Activated naive CD8-positive, alpha-beta T cell treated with anti-CD3 and anti-CD28 coated beads for 36 hours (primary cell): ENCODE measurements around the gene SLC39A8. TPM values are rescaled to one million over a fixed set of nuclear protein-coding genes. Genes with fewer than 3 reads are reported as not detected.
"Not testable (repeated sequence)": the region's sequence is repeated elsewhere in the genome, so short reads cannot be mapped to it uniquely, and the experiment has no call there.

Source experiments
- DNase-seq: peaks from one replicate; pipeline ENCODE4 v3.0.0; 2021
- H3K27ac Mint-ChIP-seq: one replicate; pipeline ENCODE4 v1.8.0; 2022; ENCODE audit warnings: mild to moderate bottlenecking, moderate library complexity, mixed read lengths
- H3K27me3 Mint-ChIP-seq: one replicate; pipeline ENCODE4 v1.8.0; 2022; ENCODE audit warnings: mild to moderate bottlenecking, mixed read lengths
- H3K36me3 Mint-ChIP-seq: one replicate; pipeline ENCODE4 v1.8.0; 2021; ENCODE audit warnings: mild to moderate bottlenecking, mixed read lengths
- H3K4me1 Mint-ChIP-seq: one replicate; pipeline ENCODE4 v1.8.0; 2021; ENCODE audit warnings: mixed read lengths
- H3K4me3 Mint-ChIP-seq: one replicate; pipeline ENCODE4 v1.8.0; 2022; ENCODE audit warnings: mild to moderate bottlenecking, moderate library complexity, mixed read lengths
- H3K9me3 Mint-ChIP-seq: one replicate; pipeline ENCODE4 v1.8.0; 2022; ENCODE audit warnings: mixed read lengths
- total RNA-seq, 2 experiments: library from RNA; stranded (reverse); gene quantifications; one replicate each; pipeline ENCODE4 v1.2.3, GENCODE V29; 2021

The SLC39A8 gene
- total RNA-seq, 2 experiments from 2014 or later: 53.6 to 55.8 TPM

- no peak for DNase-seq
- Mint-ChIP-seq H3K27ac (no peak overlapping the region), H3K4me3 (no peak overlapping the region), H3K27me3 (peaks cover 3% of the 10 kb centered on the region), H3K9me3 (no peaks in the 10 kb centered on the region), H3K4me1 (peaks cover 3% of the 10 kb centered on the region), H3K36me3 (no peaks in the 10 kb centered on the region)
Observed at GRCh38 chr4:102247041-102247440, 98.2 kb downstream of the SLC39A8 start.

GRCh38 chr4:102246416-102246815 lies 98.9 kb downstream of the SLC39A8 start:
- H3K36me3 Mint-ChIP-seq: no peaks in the 10 kb centered on the region
- H3K27me3 Mint-ChIP-seq: peaks cover 3% of the 10 kb centered on the region
- H3K4me1 Mint-ChIP-seq: peaks cover 3% of the 10 kb centered on the region
- H3K9me3 Mint-ChIP-seq: no peaks in the 10 kb centered on the region
- H3K4me3 Mint-ChIP-seq: no peak overlapping the region
- no peak for DNase-seq
- H3K27ac Mint-ChIP-seq: no peak overlapping the region

DNA sequence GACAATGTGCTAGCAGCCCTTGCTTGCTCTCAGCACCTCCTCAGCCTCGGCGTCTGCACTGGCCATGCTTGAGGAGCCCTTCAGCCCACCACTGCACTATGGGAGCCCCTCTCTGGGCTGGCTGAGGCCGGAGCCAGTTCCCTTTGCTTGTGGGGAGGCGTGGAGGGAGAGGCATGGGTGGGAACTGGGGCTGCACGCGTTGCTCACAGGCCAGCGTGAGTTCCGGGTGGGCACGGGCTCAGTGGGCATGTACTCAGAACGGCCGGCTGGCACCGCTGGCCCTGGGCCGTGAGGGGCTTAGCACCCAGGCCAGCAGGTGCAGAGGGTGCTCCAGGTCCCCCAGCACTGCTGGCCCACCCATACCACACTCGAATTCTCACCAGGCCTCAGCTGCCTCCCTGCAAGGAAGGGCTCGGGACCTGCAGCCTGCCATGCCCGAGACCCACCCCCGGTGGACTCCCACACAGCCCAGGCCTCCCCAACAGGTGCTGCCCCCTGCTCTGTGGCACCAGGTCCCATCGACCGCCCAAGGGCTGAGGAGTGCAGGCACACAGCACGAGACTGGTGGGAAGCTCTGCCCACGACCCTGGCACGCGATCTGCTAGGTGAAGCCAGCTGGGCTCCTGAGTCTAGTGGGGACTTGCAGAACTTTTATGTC lies 100.3 kb downstream of the SLC39A8 start:
- H3K4me3 Mint-ChIP-seq: no peak overlapping the region
- H3K4me1 Mint-ChIP-seq: peaks cover 3% of the 10 kb centered on the region
- no peaks in the 10 kb centered on the region for H3K36me3 Mint-ChIP-seq
- H3K27ac Mint-ChIP-seq: no peak overlapping the region
- no peak for DNase-seq
- H3K9me3 Mint-ChIP-seq: peaks cover 1% of the 10 kb centered on the region
- H3K27me3 Mint-ChIP-seq: peaks cover 3% of the 10 kb centered on the region

DNA sequence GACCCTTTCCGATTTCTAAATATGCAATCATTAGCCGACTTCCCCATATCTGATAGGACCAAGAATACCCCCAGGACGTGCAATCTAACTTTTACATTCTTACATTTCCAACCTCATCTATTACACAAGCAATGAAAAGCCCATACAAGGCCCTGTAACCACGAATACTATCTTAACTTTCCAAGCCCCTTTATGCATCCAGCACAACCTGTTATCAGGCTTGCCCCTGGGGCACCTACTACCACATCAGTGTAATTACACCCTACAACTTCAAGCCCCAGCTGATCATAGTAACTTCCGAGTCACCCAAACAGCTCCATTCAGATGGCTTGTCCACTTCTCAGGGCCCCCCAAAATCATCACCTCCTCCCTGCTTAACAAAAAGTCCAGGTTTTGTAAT lies 102.0 kb downstream of the SLC39A8 start:
- H3K27me3 Mint-ChIP-seq, H3K4me3 Mint-ChIP-seq, H3K27ac Mint-ChIP-seq, H3K36me3 Mint-ChIP-seq, H3K4me1 Mint-ChIP-seq, DNase-seq, H3K9me3 Mint-ChIP-seq: not testable (repeated sequence)

GRCh38 chr4:102234243-102234838 lies 110.9 kb downstream of the SLC39A8 start:
- no peak for DNase-seq
- no peaks in the 10 kb centered on the region for H3K9me3 Mint-ChIP-seq
- no peak overlapping the region for H3K4me3 Mint-ChIP-seq
- no peak overlapping the region for H3K27ac Mint-ChIP-seq
- H3K4me1 Mint-ChIP-seq: no peaks in the 10 kb centered on the region
- no peaks in the 10 kb centered on the region for H3K36me3 Mint-ChIP-seq
- H3K27me3 Mint-ChIP-seq: no peaks in the 10 kb centered on the region

- H3K4me1 Mint-ChIP-seq: no peaks in the 10 kb centered on the region
- peaks cover 7% of the 10 kb centered on the region for H3K9me3 Mint-ChIP-seq
Observed at GRCh38 chr4:102230194-102230593, 115.1 kb downstream of the SLC39A8 start.

DNA sequence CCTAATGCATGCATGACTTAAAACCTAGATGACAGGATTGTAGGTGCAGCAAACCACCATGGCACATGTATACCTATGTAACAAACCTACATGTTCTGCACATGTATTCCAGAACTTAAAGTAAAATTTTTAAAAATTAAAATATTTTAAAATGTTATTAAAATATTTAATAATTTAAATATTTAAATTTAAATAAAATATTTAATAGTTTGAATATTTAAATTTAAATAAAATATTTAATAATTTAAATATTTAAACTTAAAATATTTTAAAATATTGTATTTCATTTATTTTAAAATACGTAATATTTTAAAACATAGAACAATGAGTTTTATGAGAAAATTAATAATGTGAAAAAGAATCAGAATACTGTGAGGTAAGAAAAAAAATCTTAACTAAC lies 117.9 kb downstream of the SLC39A8 start:
- H3K36me3 Mint-ChIP-seq: peaks cover 4% of the 10 kb centered on the region
- peaks cover 7% of the 10 kb centered on the region for H3K9me3 Mint-ChIP-seq
- no peak overlapping the region for H3K27ac Mint-ChIP-seq
- DNase-seq: no peak
- no peaks in the 10 kb centered on the region for H3K4me1 Mint-ChIP-seq
- H3K27me3 Mint-ChIP-seq: no peaks in the 10 kb centered on the region
- H3K4me3 Mint-ChIP-seq: no peak overlapping the region

More at GRCh38 chr4:102230194-102230593, 115.1 kb downstream of the SLC39A8 start:
- H3K27me3 Mint-ChIP-seq: no peaks in the 10 kb centered on the region
- H3K4me3 Mint-ChIP-seq: no peak overlapping the region
- no peak for DNase-seq
- H3K36me3 Mint-ChIP-seq: peaks cover 4% of the 10 kb centered on the region
- H3K27ac Mint-ChIP-seq: no peak overlapping the region

DNA sequence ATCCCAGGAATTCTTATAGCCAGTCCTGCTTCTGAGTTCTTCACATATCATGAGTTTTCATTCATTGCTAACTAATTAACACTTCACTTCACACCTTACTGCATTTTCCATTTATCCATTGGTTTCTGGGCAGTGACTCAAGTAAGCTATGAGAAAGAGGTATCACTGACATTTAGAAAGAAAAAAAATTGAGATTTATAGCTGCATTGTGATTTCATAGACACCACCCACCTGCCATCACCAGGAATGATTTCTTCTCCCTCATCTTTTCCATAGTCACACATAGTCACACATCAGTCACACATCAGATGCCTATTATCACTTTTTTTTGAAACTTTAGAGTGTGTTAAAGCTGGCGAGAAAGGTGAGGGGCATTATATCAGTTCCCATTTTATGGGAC lies 121.8 kb downstream of the SLC39A8 start:
- no peak overlapping the region for H3K4me3 Mint-ChIP-seq
- no peaks in the 10 kb centered on the region for H3K4me1 Mint-ChIP-seq
- peaks cover 4% of the 10 kb centered on the region for H3K9me3 Mint-ChIP-seq
- H3K36me3 Mint-ChIP-seq: peaks cover 2% of the 10 kb centered on the region
- no peaks in the 10 kb centered on the region for H3K27me3 Mint-ChIP-seq
- H3K27ac Mint-ChIP-seq: no peak overlapping the region
- DNase-seq: no peak

GRCh38 chr4:102222838-102223409 lies 122.4 kb downstream of the SLC39A8 start:
- Mint-ChIP-seq H3K4me1 (no peaks in the 10 kb centered on the region), H3K4me3 (no peak overlapping the region), H3K36me3 (peaks cover 2% of the 10 kb centered on the region), H3K27me3 (no peaks in the 10 kb centered on the region), H3K9me3 (peaks cover 2% of the 10 kb centered on the region), H3K27ac (no peak overlapping the region)
- no peak for DNase-seq

GRCh38 chr4:102219129-102219528 lies 126.2 kb downstream of the SLC39A8 start:
- peaks cover 13% of the 10 kb centered on the region for H3K27me3 Mint-ChIP-seq
- DNase-seq: no peak
- no peak overlapping the region for H3K4me3 Mint-ChIP-seq
- H3K9me3 Mint-ChIP-seq: no peaks in the 10 kb centered on the region
- no peaks in the 10 kb centered on the region for H3K36me3 Mint-ChIP-seq
- H3K27ac Mint-ChIP-seq: no peak overlapping the region
- no peaks in the 10 kb centered on the region for H3K4me1 Mint-ChIP-seq

DNA sequence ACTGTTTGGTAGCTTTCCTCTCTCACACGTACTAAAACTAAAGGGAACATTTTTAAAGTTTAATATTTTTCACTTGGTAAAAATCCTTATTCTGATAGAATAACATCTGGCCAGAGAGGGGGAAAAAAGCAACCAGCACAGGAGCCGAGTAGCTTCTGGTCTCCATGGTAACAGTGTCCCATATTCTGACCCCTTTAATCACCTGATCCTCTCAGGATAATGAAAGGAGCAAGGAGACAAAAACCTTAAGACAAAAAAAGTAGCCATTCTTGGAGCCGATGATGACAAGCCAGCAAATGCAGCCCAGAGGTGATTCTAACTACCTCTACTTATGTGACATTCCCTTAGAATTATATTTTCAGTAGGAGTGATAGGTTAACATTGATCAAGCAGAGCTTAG lies 126.6 kb downstream of the SLC39A8 start:
- H3K9me3 Mint-ChIP-seq: no peaks in the 10 kb centered on the region
- no peaks in the 10 kb centered on the region for H3K4me1 Mint-ChIP-seq
- no peak overlapping the region for H3K27ac Mint-ChIP-seq
- no peak for DNase-seq
- H3K36me3 Mint-ChIP-seq: no peaks in the 10 kb centered on the region
- no peak overlapping the region for H3K4me3 Mint-ChIP-seq
- H3K27me3 Mint-ChIP-seq: peaks cover 13% of the 10 kb centered on the region

- Mint-ChIP-seq H3K27ac (no peak overlapping the region), H3K9me3 (no peaks in the 10 kb centered on the region), H3K27me3 (peaks cover 13% of the 10 kb centered on the region), H3K4me3 (no peak overlapping the region), H3K4me1 (no peaks in the 10 kb centered on the region), H3K36me3 (no peaks in the 10 kb centered on the region)
- no peak for DNase-seq
Observed at GRCh38 chr4:102217775-102218355, 127.4 kb downstream of the SLC39A8 start.

DNA sequence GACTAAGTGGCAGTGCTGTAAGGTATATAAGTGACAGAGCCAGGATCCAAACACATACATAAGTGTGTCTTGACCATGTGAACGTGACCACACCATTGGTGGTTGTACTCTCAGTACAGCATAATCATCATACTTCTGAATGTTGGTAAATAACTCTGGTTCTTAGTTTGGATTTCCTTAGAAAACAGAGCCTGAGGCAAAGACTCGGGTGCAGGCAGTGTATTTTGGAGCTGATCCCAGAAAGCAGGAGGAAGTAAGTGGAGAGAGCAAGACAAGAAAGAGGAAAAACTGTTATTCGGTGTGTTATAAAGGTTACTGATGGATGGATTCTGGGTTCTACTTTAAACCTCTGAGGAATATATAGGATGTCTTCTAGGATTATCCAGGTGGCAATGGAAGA lies 127.9 kb downstream of the SLC39A8 start:
- no peaks in the 10 kb centered on the region for H3K4me1 Mint-ChIP-seq
- no peak for DNase-seq
- H3K27me3 Mint-ChIP-seq: peaks cover 13% of the 10 kb centered on the region
- H3K36me3 Mint-ChIP-seq: no peaks in the 10 kb centered on the region
- no peak overlapping the region for H3K27ac Mint-ChIP-seq
- no peak overlapping the region for H3K4me3 Mint-ChIP-seq
- H3K9me3 Mint-ChIP-seq: no peaks in the 10 kb centered on the region

- no peak overlapping the region for H3K4me3 Mint-ChIP-seq
- no peak overlapping the region for H3K27ac Mint-ChIP-seq
- DNase-seq: no peak
- H3K36me3 Mint-ChIP-seq: no peaks in the 10 kb centered on the region
- H3K4me1 Mint-ChIP-seq: no peaks in the 10 kb centered on the region
- H3K27me3 Mint-ChIP-seq: peaks cover 13% of the 10 kb centered on the region
- no peaks in the 10 kb centered on the region for H3K9me3 Mint-ChIP-seq
Observed at GRCh38 chr4:102216666-102217065, 128.6 kb downstream of the SLC39A8 start.

DNA sequence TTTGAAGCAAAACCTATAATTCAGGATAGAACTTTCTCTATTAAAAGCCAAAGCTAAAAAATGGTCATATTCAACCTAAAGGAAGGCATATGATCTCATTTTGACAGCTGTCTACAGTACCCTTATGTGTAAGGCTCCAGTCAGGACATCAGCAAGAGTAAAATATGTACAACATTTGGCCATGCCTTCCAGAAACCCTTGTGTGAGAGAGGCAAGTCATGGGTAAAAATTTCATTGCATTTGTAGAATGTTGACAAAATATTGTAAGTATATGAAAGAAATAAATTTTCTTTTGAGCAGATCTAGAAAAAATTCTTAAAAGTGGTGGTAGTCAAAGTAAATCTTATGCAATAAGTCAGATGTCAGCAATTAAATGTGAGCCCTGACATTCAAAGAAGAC lies 132.3 kb downstream of the SLC39A8 start:
- Mint-ChIP-seq H3K4me1 (no peaks in the 10 kb centered on the region), H3K27ac (no peak overlapping the region), H3K4me3 (no peak overlapping the region), H3K9me3 (peaks cover 4% of the 10 kb centered on the region), H3K27me3 (peaks cover 13% of the 10 kb centered on the region), H3K36me3 (no peaks in the 10 kb centered on the region)
- no peak for DNase-seq
